ENCODE data around the gene SYT11.

The SYT11 gene

GRCh38 chr1:155835548-155835947 is 23.8 kb upstream of the SYT11 start:
- no peak for TF ChIP-seq FOXP2 (optimal IDR thresholded peaks at IDR 0.05; ENCODE audit: control extremely low read depth, extremely low read length, insufficient read depth)
- no peak for TF ChIP-seq EZH2 (IDR thresholded peaks at IDR 0.05)
- TF ChIP-seq POLR2AphosphoS5 (IDR thresholded peaks at IDR 0.05; ENCODE audit: borderline replicate concordance, low read depth, low read length), result no peak
- H3K27ac ChIP-seq, result no peak overlapping the region
- H3K9ac ChIP-seq (ENCODE audit: insufficient read length), result no peak overlapping the region
- no peaks in the 10 kb centered on the region for H3K9me3 ChIP-seq (ENCODE audit: low read depth, low read length)
- no peak for DNase-seq (ENCODE audit: low read depth, low spot score)
- H3K36me3 ChIP-seq (ENCODE audit: insufficient read depth, low read length), result no peaks in the 10 kb centered on the region
- no peak overlapping the region for H3K4me3 ChIP-seq

GRCh38 chr1:155840386-155840785 is 19.0 kb upstream of the SYT11 start:
- Histone ChIP-seq H3K27ac (no peak overlapping the region), H3K9me3 (ENCODE audit: low read depth, low read length) (no peaks in the 10 kb centered on the region), H3K4me3 (no peak overlapping the region), H3K9ac (ENCODE audit: insufficient read length) (no peak overlapping the region), H3K36me3 (ENCODE audit: insufficient read depth, low read length) (peaks cover 19% of the 10 kb centered on the region)
- TF ChIP-seq EZH2 (IDR thresholded peaks at IDR 0.05) (no peak), FOXP2 (optimal IDR thresholded peaks at IDR 0.05; ENCODE audit: control extremely low read depth, extremely low read length, insufficient read depth) (no peak), POLR2AphosphoS5 (IDR thresholded peaks at IDR 0.05; ENCODE audit: borderline replicate concordance, low read depth, low read length) (no peak)
- DNase-seq (ENCODE audit: low read depth, low spot score), result no peak

GRCh38 chr1:155844860-155845421 is 14.4 kb upstream of the SYT11 start:
- no peak for TF ChIP-seq FOXP2 (optimal IDR thresholded peaks at IDR 0.05; ENCODE audit: control extremely low read depth, extremely low read length, insufficient read depth)
- no peaks in the 10 kb centered on the region for H3K9me3 ChIP-seq (ENCODE audit: low read depth, low read length)
- no peak overlapping the region for H3K27ac ChIP-seq
- H3K4me3 ChIP-seq, result no peak overlapping the region
- no peak overlapping the region for H3K9ac ChIP-seq (ENCODE audit: insufficient read length)
- H3K36me3 ChIP-seq (ENCODE audit: insufficient read depth, low read length), result peaks cover 45% of the 10 kb centered on the region
- no peak for DNase-seq (ENCODE audit: low read depth, low spot score)

GRCh38 chr1:155847823-155848529 is 11.4 kb upstream of the SYT11 start:
- Histone ChIP-seq H3K36me3 (ENCODE audit: insufficient read depth, low read length) (peaks cover 61% of the 10 kb centered on the region), H3K9ac (ENCODE audit: insufficient read length) (no peak overlapping the region), H3K9me3 (ENCODE audit: low read depth, low read length) (no peaks in the 10 kb centered on the region), H3K27ac (peak overlapping the region; percentile 3; the same call in 1 of the 2 replicates), H3K4me3 (no peak overlapping the region)
- TF ChIP-seq POLR2AphosphoS5 (IDR thresholded peaks at IDR 0.05; ENCODE audit: borderline replicate concordance, low read depth, low read length), result no peak
- no peak for TF ChIP-seq EZH2 (IDR thresholded peaks at IDR 0.05)
- TF ChIP-seq FOXP2 (optimal IDR thresholded peaks at IDR 0.05; ENCODE audit: control extremely low read depth, extremely low read length, insufficient read depth), result no peak
- DNase-seq (ENCODE audit: low read depth, low spot score), result no peak

GRCh38 chr1:155850345-155850744 is 9.0 kb upstream of the SYT11 start:
- Histone ChIP-seq H3K9ac (ENCODE audit: insufficient read length) (no peak overlapping the region), H3K36me3 (ENCODE audit: insufficient read depth, low read length) (peaks cover 58% of the 10 kb centered on the region)

GRCh38 chr1:155856257-155856974 is 3.0 kb upstream of the SYT11 start:
- Histone ChIP-seq H3K36me3 (ENCODE audit: insufficient read depth, low read length) (peaks cover 26% of the 10 kb centered on the region), H3K27ac (peak overlapping the region; percentile 12; the same call in 1 of the 2 replicates), H3K4me3 (peak overlapping the region; percentile 81), H3K9ac (ENCODE audit: insufficient read length) (peak overlapping the region; percentile 93), H3K9me3 (ENCODE audit: low read depth, low read length) (no peaks in the 10 kb centered on the region)
- DNase-seq (ENCODE audit: low read depth, low spot score), result no peak
- TF ChIP-seq FOXP2 (optimal IDR thresholded peaks at IDR 0.05; ENCODE audit: control extremely low read depth, extremely low read length, insufficient read depth) (no peak), EZH2 (IDR thresholded peaks at IDR 0.05) (no peak), POLR2AphosphoS5 (IDR thresholded peaks at IDR 0.05; ENCODE audit: borderline replicate concordance, low read depth, low read length) (no peak)

More at GRCh38 chr1:155850345-155850744, 9.0 kb upstream of the SYT11 start:
- Histone ChIP-seq H3K9me3 (ENCODE audit: low read depth, low read length) (no peaks in the 10 kb centered on the region), H3K4me3 (no peak overlapping the region), H3K27ac (no peak overlapping the region)
- TF ChIP-seq FOXP2 (optimal IDR thresholded peaks at IDR 0.05; ENCODE audit: control extremely low read depth, extremely low read length, insufficient read depth) (no peak), EZH2 (IDR thresholded peaks at IDR 0.05) (no peak), POLR2AphosphoS5 (IDR thresholded peaks at IDR 0.05; ENCODE audit: borderline replicate concordance, low read depth, low read length) (no peak)
- no peak for DNase-seq (ENCODE audit: low read depth, low spot score)

- Histone ChIP-seq H3K9me3 (ENCODE audit: low read depth, low read length) (no peaks in the 10 kb centered on the region), H3K36me3 (ENCODE audit: insufficient read depth, low read length) (peaks cover 23% of the 10 kb centered on the region), H3K27ac (peak within 1 kb of the TSS; percentile 72), H3K4me3 (peak within 1 kb of the TSS; percentile 81), H3K9ac (ENCODE audit: insufficient read length) (peak within 1 kb of the TSS; percentile 93)
- TF ChIP-seq FOXP2 (optimal IDR thresholded peaks at IDR 0.05; ENCODE audit: control extremely low read depth, extremely low read length, insufficient read depth), result no peak
- TF ChIP-seq POLR2AphosphoS5 (IDR thresholded peaks at IDR 0.05; ENCODE audit: borderline replicate concordance, low read depth, low read length), result peak; percentile 98
- TF ChIP-seq EZH2 (IDR thresholded peaks at IDR 0.05), result no peak
- DNase-seq (ENCODE audit: low read depth, low spot score), result peak; percentile 83
Measured at GRCh38 chr1:155856975-155857930, 2.1 kb upstream of the SYT11 start, which contains the start of gene GON4L. TSS of gene GON4L (minus strand) at chr1:155857214. CDS start at chr1:155853780, 3,434 bp downstream.
